ENCODE results near the gene MAP2K3.

MAP2K3 gene

DNA sequence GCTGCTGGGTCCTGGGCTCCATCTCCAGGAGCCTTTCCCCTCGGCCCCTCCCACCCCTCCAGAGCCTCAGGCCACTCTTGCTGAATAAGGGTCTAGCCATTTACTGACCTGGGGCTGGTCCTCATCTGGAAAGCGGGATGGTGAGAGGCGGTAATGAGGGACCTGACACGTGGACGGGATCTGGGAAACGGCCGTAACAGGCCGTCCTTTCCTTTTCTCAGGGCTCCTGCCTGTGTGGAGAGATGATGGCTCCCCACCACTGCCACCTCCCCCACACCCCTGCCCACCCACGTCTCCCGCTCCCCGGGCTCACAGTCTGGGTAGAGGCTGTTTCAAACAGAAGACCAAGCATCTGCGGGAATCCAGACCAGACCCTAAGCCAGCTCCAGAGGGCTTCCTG, 71.1 kb downstream of the MAP2K3 start:
- DNase-seq: no peak

DNA sequence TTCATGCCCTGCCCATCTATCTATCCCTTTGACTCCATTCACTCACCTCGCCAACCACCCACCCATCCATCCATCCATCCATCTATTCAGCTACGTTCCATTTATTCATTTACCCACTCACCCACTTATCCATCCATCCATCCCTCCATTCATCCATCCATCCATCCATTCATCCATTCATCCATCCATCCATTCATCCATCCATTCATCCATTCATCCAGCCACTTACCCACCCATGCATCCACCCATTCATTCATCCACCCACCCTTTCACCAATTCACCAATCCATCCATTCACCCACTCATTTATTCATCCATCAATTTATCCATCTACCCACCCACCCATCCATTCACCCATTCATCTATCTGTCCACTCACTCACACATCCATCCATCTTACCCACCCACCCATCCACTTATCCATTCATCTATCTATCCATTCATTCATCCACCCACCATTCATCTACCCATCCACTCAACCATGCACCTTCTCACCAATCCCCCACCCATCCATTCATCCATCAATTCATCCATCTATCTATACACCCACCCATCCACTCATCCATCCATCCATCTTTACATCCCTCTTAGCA, 72.1 kb downstream of the MAP2K3 start:
- DNase-seq: no peak

DNA sequence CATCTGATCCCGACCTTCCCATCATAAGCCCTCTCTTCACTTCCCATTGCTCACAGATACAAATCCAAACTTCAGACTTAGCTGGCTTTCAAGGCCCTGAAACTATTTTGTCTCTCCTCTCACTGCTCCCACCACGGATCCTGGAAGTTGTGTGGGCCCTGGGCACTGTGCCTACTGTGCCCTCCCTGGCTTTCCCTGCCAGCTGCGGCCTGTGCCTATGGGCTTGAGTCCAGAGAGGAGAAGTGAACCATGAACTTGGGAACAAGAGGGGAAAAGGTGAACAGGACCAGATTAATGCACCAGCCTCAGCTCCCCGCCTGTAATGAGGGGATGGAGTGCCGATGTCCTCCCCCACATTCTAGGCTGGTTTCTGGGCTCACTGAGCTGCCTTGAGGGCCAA, 72.8 kb downstream of the MAP2K3 start:
- no peak for DNase-seq

- DNase-seq: no peak
Observed at GRCh38 chr17:21357696-21358656, 73.5 kb downstream of the MAP2K3 start.

GRCh38 chr17:21358682-21359482, 74.4 kb downstream of the MAP2K3 start:
- no peak for DNase-seq

DNA sequence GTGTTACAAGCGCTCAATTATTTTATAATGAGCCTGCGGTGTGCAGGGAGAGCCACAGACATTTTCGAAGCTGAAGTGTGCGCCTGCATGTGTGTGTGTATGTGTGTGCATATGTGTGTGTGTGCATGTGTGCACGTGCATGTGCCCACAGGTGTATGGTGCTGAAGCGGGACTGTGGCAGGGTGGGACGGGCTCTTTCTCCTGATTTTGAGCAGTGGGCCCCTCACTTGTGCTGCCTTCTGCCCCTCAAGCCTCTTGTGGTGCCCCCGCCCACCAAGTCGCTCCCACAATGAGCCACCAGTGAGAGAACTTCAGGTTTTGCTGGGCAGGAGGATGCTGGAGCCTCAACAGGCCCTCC, 75.0 kb downstream of the MAP2K3 start:
- DNase-seq: no peak

DNA sequence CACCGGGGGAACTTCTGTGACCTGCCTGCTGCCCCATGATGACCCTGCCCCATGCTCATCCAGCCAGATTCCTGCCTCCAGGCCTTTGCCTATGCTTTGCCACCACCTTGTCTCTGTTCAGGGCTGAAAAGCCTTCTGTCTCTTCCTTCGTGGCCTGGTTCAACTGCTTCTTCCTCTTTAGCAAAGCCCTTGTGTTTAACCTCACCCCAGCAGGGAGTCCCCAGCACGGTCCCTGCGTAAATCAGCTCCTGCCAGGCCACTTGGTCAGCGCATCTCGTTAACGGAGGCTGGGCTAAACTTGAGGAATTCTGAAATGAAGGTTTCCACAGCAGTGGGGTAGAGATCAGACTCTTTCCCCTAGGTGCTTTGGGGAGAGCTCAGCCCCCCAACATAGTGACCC, 75.5 kb downstream of the MAP2K3 start:
- no peak for DNase-seq

DNA sequence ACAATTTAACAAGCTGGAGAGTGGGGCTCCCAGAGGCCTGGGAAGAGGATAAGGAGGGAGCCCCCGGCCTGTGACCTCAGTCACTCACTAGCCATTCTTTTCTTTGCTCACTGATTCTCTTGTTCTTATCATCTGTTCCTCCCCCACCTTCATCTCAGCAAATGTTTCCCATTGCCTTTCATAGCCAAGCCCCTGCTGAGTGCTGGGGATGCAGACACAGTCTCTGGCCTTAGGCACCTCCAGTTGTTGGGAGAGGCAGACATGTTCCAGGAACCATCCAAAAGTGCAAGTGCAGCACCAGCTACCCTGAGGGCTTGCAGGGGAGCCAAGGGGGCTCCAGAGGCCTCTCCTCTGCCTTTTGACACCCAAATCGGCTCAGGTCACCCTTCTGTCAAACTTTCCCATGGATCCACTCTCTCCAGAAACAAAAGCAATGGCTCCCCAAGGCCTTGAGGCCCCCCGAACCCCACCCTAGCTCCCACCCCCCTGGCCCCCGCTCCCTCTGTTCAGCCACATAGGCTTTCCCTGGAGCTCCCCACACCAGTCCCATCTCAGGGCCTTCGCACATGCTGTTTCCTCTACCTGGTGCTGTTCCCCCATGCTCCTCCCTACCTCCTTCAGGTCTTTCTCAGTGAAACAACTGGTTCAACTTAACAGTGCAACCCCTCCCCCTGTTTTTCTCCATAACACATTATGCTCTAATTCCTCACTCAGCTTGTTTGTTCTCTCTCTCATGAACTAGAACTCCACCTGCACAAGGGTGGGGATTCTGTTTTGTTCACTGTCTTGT, 76.7 kb downstream of the MAP2K3 start:
- no peak for DNase-seq

GRCh38 chr17:21362331-21362931, 77.9 kb downstream of the MAP2K3 start:
- no peak for DNase-seq

GRCh38 chr17:21363776-21364642, 79.5 kb downstream of the MAP2K3 start:
- DNase-seq: no peak

Data from activated CD4-positive, alpha-beta T cell treated with anti-CD3 and anti-CD28 coated beads for 1 hour (primary cell).